Measurements from ENCODE around the gene TMCO2.

DNA sequence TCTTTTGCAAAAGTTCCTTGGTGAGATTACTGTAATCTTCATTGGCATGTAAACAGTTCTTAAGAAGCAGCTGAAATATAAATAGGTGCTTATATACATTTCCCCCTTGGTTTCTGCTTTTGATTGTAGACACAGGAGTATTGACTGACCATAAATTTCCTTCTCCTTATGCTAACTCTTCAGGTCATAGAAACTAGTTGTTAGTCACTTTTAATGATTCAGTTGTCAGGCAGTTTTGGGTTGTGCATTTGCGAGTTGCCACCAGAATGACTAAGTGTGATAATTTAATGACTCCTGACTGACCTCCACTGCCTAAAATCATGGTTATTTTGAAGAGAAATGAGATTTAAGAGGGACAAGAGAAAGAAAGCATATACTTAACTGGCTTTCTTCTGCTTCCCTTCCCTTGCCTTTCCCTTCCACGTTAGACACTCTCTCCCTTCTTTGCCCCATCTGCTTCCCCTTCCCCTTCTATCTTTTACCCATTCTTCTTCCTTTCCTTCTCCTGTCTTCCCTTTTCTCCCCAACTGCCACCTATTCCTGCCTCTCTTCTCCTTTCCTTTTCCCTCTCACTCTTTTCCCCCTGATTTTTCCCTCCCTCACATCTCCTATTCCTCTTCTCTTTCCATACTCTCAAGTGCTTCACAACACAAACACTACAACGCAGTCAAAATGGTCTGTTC, 22.6 kb downstream of the TMCO2 start:
- TF ChIP-seq POLR2A (IDR thresholded peaks at IDR 0.05) (no peak), POLR2AphosphoS5 (IDR thresholded peaks at IDR 0.05) (no peak), EP300 (IDR thresholded peaks at IDR 0.05; ENCODE audit: low read depth) (no peak)
- TF ChIP-seq, protein P1, sequence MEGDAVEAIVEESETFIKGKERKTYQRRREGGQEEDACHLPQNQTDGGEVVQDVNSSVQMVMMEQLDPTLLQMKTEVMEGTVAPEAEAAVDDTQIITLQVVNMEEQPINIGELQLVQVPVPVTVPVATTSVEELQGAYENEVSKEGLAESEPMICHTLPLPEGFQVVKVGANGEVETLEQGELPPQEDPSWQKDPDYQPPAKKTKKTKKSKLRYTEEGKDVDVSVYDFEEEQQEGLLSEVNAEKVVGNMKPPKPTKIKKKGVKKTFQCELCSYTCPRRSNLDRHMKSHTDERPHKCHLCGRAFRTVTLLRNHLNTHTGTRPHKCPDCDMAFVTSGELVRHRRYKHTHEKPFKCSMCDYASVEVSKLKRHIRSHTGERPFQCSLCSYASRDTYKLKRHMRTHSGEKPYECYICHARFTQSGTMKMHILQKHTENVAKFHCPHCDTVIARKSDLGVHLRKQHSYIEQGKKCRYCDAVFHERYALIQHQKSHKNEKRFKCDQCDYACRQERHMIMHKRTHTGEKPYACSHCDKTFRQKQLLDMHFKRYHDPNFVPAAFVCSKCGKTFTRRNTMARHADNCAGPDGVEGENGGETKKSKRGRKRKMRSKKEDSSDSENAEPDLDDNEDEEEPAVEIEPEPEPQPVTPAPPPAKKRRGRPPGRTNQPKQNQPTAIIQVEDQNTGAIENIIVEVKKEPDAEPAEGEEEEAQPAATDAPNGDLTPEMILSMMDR (IDR thresholded peaks at IDR 0.05) = no peak
